GM19397 (cell line): Measurements from ENCODE around the gene WDR48.

Experiments used
- ATAC-seq: cut with Tn5 transposase; IDR thresholded peaks from one replicate; pipeline ENCODE4 v1.9.1; 2021; ENCODE audit warnings: mild to moderate bottlenecking, moderate library complexity; ENCODE audit not compliant: unreplicated experiment

Gene WDR48

GRCh38 chr3:39101022-39101689, 49.3 kb downstream of the WDR48 start:
- ATAC-seq, result peak; percentile 62

DNA sequence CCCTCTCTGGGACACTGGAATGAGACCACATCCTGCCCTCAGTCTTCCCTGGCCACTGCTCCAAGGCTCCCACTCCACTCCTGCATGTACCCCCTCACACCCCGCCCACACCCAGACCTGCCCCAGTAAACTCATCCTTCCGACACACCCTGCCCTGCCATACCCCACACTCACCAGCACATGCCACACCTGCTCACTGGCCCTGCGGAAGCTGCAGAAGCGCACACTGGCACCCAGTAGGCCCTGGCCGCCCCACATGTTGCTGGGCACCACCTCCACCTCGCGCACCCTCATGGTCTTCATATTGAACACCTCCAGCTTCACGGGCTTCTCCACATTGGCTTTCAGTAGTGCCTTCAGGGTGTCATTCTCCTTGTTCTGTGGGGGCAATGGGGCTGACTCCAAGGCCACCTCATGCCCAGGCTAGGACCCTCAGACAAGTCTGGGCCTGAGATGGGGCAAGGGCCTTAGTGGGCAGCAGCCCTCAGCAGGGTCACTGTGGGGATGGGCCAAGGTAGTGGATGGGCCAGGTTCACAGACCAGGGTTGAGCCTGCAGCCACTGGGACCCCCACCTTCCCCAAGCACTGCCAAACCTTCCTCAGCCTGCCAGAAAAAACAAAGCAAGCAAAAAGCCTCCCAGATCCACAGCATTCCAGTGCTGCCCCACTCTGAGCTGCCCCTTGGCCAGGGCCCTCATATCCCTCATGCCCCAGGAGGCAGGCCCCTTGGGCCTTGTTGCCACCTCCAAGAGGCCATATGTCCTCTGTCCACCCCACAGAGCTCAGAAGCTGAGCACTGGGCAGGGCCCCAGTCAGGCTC, 50.9 kb downstream of the WDR48 start:
- ATAC-seq, result no peak

DNA sequence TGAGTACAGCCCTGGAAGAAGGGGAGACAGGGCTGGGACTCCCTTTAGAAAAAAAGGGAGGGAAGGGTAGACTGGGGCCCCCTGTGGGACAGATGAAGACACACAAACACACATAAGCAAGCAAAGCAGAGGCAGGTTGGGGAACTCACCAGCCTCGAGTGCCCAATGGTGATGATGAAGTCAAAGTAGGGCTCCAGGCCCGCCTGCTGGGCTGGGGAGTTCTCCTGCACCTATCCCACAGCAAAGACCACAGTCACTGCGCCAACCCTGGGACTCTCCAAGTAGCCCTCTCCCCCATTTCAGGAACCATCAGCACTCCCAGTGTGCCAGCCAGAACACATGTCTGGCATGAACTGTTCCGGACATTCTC, 51.5 kb downstream of the WDR48 start:
- ATAC-seq, result no peak

GRCh38 chr3:39103791-39104552, 52.2 kb downstream of the WDR48 start:
- ATAC-seq, result no peak

DNA sequence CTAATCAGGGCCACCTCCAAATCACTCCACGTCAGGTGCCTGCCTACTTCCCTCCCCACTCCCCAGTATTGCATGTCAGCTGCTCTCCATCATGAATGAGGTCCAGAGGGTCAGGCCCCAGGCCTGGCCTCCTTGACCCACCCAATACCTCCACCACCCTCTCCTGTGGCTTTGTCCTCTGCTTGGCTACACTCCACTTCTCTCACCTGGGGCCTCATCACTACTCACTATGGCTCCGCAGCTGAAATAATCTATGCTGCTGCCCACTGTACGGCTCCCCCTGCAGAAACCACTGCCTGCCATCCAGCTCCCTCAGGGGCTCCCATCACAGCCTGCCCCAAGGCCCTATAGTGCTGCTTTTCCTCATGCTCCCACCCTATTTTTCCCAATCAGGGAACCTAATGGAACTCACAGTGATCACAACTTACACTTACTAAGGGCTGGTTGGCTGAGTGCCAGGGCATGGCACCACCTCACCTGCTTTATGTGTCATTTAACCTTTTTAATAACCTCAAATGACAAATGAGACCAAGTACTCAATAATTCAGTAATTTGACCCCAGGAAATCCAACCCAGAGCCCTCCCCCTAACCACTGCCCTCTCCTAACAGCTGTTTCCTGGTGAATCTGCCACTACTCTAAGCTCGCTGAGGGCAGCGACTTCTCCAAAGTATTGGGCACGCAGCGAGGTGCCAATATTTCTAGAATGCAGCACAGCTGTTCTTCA, 53.3 kb downstream of the WDR48 start:
- ATAC-seq, result no peak

DNA sequence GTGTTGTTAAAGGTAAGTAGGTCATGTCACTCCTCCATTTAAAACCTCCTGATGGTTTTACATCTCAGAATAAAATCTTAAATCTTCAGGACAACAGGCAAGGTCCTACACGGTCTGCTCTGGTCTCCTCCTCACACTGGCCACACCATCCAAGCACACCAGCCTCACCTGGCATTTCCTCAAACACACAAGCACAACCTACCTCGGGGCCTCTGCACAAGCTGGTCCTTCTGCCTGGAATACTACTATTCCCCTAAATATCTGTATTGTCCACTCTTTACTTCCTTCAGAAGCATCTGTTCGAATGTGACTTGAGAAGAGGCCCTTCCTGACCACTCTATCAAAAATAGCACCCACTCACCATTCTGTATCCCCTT, 53.9 kb downstream of the WDR48 start:
- no peak for ATAC-seq

- ATAC-seq, result no peak
Measured at GRCh38 chr3:39106281-39106811, 54.5 kb downstream of the WDR48 start.

GRCh38 chr3:39106851-39107387, 55.1 kb downstream of the WDR48 start:
- ATAC-seq, result no peak

GRCh38 chr3:39107388-39108199, 55.8 kb downstream of the WDR48 start, which contains the start of the genes GORASP1 and TTC21A:
Gene GORASP1 (minus strand): TSS chr3:39107627. CDS start chr3:39107541, 86 bp downstream.
Gene TTC21A (plus strand): TSS chr3:39107680. CDS start chr3:39107838, 158 bp downstream.
- peak; percentile 57 for ATAC-seq

DNA sequence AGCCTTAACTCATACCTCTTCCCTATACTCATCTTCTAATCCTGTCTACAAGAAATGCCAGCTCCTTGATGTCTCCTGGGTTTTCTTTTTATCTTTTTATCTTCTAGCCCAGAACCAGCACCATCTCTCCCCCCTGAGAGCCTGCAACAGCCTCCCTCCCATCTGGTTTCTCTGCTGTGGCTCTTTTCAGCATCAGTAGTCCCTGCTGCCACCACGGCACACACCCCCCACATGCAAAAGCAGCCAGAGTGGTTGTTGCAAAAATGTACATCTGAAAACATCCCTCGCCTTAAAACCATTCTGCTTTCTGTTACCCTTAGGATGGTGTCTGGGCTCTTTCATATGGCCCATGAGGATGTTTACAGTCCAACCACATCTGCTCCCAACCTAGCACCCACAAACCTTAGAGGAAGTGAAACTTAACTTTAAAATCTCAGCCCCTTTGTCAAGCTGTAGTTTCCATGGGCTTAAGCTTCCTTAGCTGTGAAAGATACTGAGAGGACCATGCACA, 56.4 kb downstream of the WDR48 start:
- ATAC-seq, result peak; percentile 75

DNA sequence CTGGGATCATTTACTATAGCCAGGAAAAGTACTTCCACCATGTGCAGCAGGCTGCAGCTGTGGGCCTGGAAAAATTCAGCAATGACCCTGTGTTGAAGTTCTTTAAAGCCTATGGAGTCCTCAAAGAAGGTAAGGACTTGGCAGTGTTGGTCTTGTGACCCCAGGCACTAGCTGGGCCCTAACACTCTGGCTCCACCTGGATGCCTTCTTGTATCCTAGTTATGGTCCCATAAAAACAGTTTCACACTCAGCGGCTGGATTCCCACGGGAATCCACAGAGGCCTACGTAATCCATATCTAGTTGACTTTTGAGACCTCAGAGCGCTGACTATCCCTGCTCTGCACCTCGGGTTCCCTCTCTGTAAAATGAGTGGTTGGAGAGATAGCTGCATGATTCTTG, 57.3 kb downstream of the WDR48 start:
- ATAC-seq, result no peak

- no peak for ATAC-seq
Measured at GRCh38 chr3:39110041-39110639, 58.3 kb downstream of the WDR48 start.

DNA sequence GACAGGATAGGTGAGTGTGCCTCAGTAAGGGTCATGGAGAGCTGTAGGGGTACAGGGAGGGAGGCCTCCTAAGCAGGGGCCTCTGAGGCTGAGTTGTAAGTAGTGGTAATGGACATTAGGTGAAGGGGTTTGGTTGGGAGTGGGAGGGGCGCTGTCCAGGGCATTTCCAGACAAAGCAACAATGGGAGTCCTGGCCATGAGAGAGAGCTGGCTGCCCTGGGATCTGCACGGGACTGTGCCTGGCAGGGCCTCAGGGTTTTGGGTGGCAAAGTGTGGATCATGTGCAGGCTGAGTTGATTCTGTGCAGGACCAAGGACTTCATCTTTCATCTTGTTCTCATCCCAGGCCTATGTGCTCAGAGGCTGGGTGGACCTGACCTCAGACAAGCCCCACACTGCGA, 60.3 kb downstream of the WDR48 start:
- ATAC-seq, result no peak

DNA sequence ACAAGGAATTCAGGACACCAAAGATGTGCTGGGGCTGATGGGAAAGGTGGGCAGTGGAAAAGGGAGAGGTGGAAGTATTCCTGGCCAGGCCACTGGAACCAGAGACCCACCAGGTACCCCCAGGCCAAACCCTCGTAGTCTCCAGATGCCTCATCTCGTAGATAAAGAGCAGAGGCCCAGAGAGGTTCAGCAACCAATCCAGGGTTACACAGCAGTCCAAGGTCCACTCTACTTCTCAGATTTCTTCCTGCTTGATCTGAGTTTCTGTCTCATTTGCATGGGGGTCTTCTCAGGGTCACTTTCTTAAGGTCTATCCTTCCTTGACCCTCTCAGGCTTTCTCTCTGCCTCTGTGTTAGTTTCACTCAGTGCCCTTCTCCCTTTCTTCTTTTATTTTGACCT, 60.7 kb downstream of the WDR48 start:
- no peak for ATAC-seq

DNA sequence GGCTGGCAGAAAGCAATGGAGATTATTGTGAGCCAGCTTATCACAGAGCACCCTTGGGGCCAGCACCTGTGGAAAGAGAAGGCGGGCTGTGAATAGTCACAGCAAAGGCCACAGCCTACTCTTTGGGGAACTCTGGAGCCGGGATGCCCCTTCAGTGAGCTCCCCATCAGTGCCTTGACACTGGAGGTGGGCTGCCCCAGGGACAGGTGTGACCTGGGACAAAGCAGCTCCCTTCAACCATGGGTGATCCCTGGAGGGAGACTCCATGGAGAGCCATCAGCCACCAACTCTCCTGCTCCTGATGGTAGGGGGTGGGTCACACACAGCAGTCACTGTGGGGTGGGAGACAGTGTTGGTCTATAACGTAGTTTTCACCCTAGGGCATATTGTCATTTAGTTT, 61.5 kb downstream of the WDR48 start:
- no peak for ATAC-seq

DNA sequence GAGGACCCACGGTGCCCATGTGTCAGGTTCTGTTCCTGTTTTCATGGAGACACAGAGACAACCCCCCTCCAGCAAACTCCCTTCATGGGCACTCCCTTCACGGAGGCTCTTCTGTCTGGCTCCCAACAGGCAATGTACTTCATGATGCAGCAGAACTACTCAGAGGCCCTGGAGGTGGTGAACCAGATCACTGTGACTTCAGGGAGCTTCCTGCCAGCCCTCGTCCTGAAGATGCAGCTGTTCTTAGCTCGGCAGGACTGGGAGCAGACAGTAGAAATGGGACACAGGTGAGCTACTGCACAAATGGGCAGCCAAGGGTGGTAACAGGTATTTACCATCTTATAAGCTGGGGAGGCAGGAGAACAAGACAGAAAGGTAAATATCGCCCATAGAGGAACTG, 62.6 kb downstream of the WDR48 start:
- no peak for ATAC-seq

DNA sequence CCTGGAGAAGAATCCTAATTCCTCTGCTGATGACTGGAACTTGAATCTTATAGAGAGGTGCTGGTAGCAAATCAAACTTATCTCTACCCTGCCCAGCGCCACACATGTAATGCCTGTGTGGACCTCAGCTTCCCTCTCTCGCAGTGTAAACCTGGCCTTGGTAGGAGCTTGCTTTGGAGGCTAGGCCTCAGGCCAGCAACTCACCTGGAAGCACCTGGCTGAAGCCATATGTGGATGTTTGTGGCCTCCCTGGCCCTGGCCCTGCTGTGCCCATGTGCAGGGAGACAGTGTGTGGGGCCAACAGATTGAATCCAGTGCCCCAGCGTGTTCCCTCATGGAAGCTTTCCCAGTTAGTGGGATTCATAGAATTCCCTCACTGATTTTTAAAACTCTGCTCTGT, 64.1 kb downstream of the WDR48 start:
- ATAC-seq, result no peak

GRCh38 chr3:39118079-39118478, 66.3 kb downstream of the WDR48 start:
- ATAC-seq, result no peak
